Choroid plexus epithelial cell (primary cell): ENCODE measurements around the gene EPS8L2.

ENCODE experiments used
- DNase-seq: peaks from one replicate; pipeline ENCODE4 v3.0.0-alpha.2; 2010; ENCODE audit warnings: low read depth
- H3K4me3 ChIP-seq: 2 replicates; pipeline ENCODE4 v1.5.1; 2011; ENCODE audit warnings: low read depth, mild to moderate bottlenecking, control low read depth, low read length, moderate library complexity
- TF ChIP-seq, protein P1 (sequence below): conservative IDR thresholded peaks from 2 replicates; pipeline ENCODE4 v1.5.1; 2011; ENCODE audit warnings: low read depth, mild to moderate bottlenecking, control low read depth, inconsistent platforms, low read length, moderate library complexity

Gene EPS8L2

DNA sequence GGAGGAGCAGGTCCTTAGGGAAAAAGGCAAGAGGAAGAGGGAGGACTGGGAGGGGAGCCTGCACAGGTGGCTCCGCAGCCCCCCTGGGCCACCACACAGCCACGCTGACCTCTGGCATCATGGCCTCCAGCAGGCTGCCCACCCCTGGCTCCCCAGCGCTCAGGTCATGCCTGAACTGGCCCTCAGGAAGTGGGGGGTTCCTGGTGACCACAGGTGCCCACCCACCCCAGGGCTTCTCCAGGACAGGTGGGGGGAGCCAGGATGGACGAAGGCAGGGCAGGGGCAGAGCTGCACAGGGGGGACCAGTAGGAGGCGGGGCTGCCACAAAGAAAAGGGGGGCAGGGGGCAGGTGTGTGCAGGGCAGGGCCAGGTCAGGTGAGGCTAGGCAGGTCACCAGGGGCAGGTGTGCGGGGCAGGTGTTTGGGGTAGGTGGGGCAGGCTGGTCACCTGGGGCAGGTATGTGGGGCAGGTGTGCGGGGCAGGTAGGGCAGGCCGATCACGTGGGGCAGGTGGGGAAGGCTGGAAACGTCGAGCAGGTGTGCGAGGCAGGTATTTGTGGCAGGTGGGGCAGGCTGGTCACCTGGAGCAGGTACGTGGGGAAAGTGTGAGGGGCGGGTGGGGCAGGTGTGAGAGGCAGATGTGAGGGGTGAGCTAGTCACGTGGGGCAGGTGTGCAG, 12.0 kb upstream of the EPS8L2 start:
- TF ChIP-seq, protein P1, sequence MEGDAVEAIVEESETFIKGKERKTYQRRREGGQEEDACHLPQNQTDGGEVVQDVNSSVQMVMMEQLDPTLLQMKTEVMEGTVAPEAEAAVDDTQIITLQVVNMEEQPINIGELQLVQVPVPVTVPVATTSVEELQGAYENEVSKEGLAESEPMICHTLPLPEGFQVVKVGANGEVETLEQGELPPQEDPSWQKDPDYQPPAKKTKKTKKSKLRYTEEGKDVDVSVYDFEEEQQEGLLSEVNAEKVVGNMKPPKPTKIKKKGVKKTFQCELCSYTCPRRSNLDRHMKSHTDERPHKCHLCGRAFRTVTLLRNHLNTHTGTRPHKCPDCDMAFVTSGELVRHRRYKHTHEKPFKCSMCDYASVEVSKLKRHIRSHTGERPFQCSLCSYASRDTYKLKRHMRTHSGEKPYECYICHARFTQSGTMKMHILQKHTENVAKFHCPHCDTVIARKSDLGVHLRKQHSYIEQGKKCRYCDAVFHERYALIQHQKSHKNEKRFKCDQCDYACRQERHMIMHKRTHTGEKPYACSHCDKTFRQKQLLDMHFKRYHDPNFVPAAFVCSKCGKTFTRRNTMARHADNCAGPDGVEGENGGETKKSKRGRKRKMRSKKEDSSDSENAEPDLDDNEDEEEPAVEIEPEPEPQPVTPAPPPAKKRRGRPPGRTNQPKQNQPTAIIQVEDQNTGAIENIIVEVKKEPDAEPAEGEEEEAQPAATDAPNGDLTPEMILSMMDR: no peak
- peak overlapping the region; percentile 61 for H3K4me3 ChIP-seq
- no peak for DNase-seq

- TF ChIP-seq, protein P1: no peak
- DNase-seq: peak; percentile 99
- peak within 1 kb of the TSS; percentile 75 for H3K4me3 ChIP-seq
Observed at GRCh38 chr11:694563-695287, 11.3 kb upstream of the EPS8L2 start, which contains the start of gene DEAF1. TSS of gene DEAF1 (minus strand) at chr11:695222. CDS start at chr11:695047, 175 bp downstream.

- no peak for DNase-seq
- TF ChIP-seq, protein P1: no peak
- peak overlapping the region; percentile 75 for H3K4me3 ChIP-seq
Observed at GRCh38 chr11:695288-695537, 10.8 kb upstream of the EPS8L2 start.

DNA sequence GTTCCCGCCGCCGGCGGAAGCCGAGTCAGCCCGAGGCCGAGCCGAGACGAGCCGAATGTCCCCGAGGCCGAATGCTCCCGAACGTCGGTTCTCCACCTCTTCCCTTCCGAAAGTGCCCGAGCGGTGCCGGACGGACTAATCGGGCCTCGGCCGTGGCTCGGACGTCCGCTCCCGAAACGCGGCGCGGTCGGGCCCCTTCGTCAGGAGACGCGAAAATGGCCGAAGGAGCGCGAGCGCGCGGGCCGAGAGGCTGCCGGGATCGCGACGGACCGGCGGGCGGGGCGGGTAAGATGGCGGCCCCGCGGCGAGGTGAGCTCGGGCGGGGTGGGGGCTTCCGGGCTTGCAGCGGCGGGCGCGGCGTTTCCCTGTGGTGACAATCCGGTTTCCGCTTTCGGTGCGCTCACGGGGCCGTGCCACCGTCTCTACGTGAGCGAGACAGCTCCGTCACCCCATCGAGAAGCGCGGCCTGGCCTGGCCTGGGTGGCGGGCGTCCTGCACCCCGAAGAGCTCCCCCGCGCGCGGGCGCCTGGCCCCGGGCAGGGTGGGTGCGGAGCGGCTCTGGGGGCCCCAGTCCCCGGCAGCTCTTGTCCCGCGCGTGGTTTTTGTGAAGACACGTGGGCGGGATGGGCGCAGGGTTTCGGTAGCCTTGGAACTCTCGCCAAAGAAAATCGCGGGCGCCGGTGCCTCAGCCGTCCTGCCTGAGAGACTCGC, 10.3 kb upstream of the EPS8L2 start, which contains the start of gene TMEM80:
Gene TMEM80, plus strand, starts transcription at position 279 of the 711 bp plus-strand sequence. Its CDS starts 12 bp downstream, at position 291.
- TF ChIP-seq, protein P1: no peak
- peak within 1 kb of the TSS; percentile 75 for H3K4me3 ChIP-seq
- peak; percentile 99 for DNase-seq

DNA sequence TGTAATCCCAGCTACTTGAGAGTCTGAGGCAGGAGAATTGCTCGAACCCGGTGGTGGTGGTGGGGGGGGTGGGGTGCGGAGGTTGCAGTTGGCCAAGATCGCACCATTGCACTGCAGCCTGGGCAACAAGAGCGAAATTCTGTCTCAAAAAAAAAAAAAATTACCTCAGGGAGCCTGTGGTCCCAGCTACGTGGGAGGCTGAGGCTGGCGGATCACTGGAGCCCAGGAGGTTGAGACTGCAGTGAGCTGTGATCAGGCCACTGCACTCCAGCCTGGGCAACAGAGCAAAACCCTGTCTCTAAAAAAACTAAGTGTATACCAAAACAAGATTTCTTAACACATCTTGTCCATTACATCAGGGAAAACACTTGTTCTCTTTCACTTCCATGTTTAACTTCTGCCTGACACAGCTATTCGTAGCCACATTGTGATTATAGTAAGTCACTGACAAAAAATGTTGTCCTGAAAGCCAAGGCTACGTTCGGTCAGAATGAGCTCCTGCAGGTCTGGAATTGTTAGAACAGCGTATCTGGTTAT, 9.0 kb upstream of the EPS8L2 start:
- DNase-seq: peak; percentile 91
- peak overlapping the region; percentile 75 for H3K4me3 ChIP-seq
- TF ChIP-seq, protein P1: no peak

GRCh38 chr11:697811-698311, 8.2 kb upstream of the EPS8L2 start:
- TF ChIP-seq, protein P1: no peak
- peak; percentile 56 for DNase-seq
- H3K4me3 ChIP-seq: no peak overlapping the region
